WTC11 (cell line): ENCODE results near the gene NETO1. TPM values are rescaled to one million over a fixed set of nuclear protein-coding genes. Genes with fewer than 3 reads are reported as not detected.

ENCODE experiments used
- ATAC-seq: fragments of 200-7000 bp; cut with Tn5 transposase; 2 replicates; pipeline ENCODE4 v1.10.0; 2021; ENCODE audit warnings: mild to moderate bottlenecking, moderate library complexity
- CTCF ChIA-PET: fragments of 300-600 bp; sonication (Branson Sonifier 250); formaldehyde crosslinking; loops from one replicate; lab custom pipeline; 2021; ENCODE audit warnings: antibody characterized with exemption; lab: Charles Lee
- POLR2A ChIA-PET: fragments of 350-600 bp; sonication (Branson Sonifier 250); formaldehyde crosslinking; loops from one replicate; lab custom pipeline; 2021; ENCODE audit warnings: antibody characterized with exemption; lab: Charles Lee
- DNase-seq: peaks from one replicate; pipeline ENCODE4 v3.0.0; 2021; ENCODE audit warnings: low spot score
- H3K27ac Mint-ChIP-seq: 2 replicates; pipeline ENCODE4 v1.8.0; 2021; ENCODE audit warnings: mixed read lengths
- H3K27me3 Mint-ChIP-seq: 2 replicates; pipeline ENCODE4 v1.8.0; 2021; ENCODE audit warnings: low read depth, mild to moderate bottlenecking, moderate library complexity, mixed read lengths
- H3K36me3 Mint-ChIP-seq: 2 replicates; pipeline ENCODE4 v1.8.0; 2021; ENCODE audit warnings: mixed read lengths
- H3K4me1 Mint-ChIP-seq: 2 replicates; pipeline ENCODE4 v1.8.0; 2022; ENCODE audit warnings: mixed read lengths
- H3K4me3 Mint-ChIP-seq: 2 replicates; pipeline ENCODE4 v1.8.0; 2021; ENCODE audit warnings: mild to moderate bottlenecking, moderate library complexity, mixed read lengths
- H3K9me3 Mint-ChIP-seq: 2 replicates; pipeline ENCODE4 v1.8.0; 2021; ENCODE audit warnings: mixed read lengths
- FOXJ3 ChIP-seq: sonication (generic); formaldehyde crosslinking; IDR thresholded peaks from 2 replicates; pipeline ENCODE4 v1.9.0; 2021; ENCODE audit warnings: missing genetic modification reagents, mild to moderate bottlenecking, borderline replicate concordance
- FOXK1 ChIP-seq: sonication (generic); formaldehyde crosslinking; IDR thresholded peaks from 2 replicates; pipeline ENCODE4 v1.8.0; 2022; ENCODE audit warnings: mild to moderate bottlenecking, moderate library complexity, missing genetic modification reagents
- FOXP1 ChIP-seq: sonication (generic); formaldehyde crosslinking; IDR thresholded peaks from 2 replicates; pipeline ENCODE4 v1.8.0; 2022; ENCODE audit warnings: missing genetic modification reagents, mild to moderate bottlenecking, moderate library complexity, borderline replicate concordance
- GTF2I ChIP-seq: fragments of 250-450 bp; sonication (Bioruptor Pico); conservative IDR thresholded peaks from 2 replicates; pipeline ENCODE4 v1.4.0; 2021; ENCODE audit warnings: mild to moderate bottlenecking
- HMGA2 ChIP-seq: fragments of 250-450 bp; sonication (Bioruptor Pico); IDR thresholded peaks from 2 replicates; pipeline ENCODE4 v1.4.0; 2021; ENCODE audit warnings: mild to moderate bottlenecking, moderate library complexity
- IRF1 ChIP-seq: sonication (generic); formaldehyde crosslinking; IDR thresholded peaks from 2 replicates; pipeline ENCODE4 v1.8.0; 2023; ENCODE audit warnings: missing genetic modification reagents
- JUN ChIP-seq: sonication (generic); formaldehyde crosslinking; IDR thresholded peaks from 2 replicates; pipeline ENCODE4 v1.8.0; 2023; ENCODE audit warnings: mild to moderate bottlenecking, missing genetic modification reagents
- NR3C1 ChIP-seq: sonication (generic); formaldehyde crosslinking; conservative IDR thresholded peaks from 2 replicates; pipeline ENCODE4 v1.8.1; 2023; ENCODE audit warnings: low read depth, mild to moderate bottlenecking, missing genetic modification reagents
- OVOL2 ChIP-seq: fragments of 250-450 bp; sonication (Bioruptor Pico); IDR thresholded peaks from 2 replicates; pipeline ENCODE4 v1.9.0; 2021; ENCODE audit warnings: mild to moderate bottlenecking, borderline replicate concordance
- PRDM15 ChIP-seq: sonication (generic); formaldehyde crosslinking; IDR thresholded peaks from 2 replicates; pipeline ENCODE4 v1.8.0; 2022; ENCODE audit warnings: missing genetic modification reagents
- RELA ChIP-seq: sonication (generic); formaldehyde crosslinking; IDR thresholded peaks from 2 replicates; pipeline ENCODE4 v1.8.1; 2022; ENCODE audit warnings: missing genetic modification reagents, mild to moderate bottlenecking, borderline replicate concordance
- SMAD4 ChIP-seq: sonication (generic); formaldehyde crosslinking; IDR thresholded peaks from 2 replicates; pipeline ENCODE4 v1.8.0; 2022; ENCODE audit warnings: mild to moderate bottlenecking, missing genetic modification reagents
- TEAD1 ChIP-seq: sonication (generic); formaldehyde crosslinking; IDR thresholded peaks from 2 replicates; pipeline ENCODE4 v1.8.0; 2022; ENCODE audit warnings: mild to moderate bottlenecking, missing genetic modification reagents
- TP53 ChIP-seq: sonication (generic); formaldehyde crosslinking; IDR thresholded peaks from 2 replicates; pipeline ENCODE4 v1.8.1; 2023; ENCODE audit warnings: mild to moderate bottlenecking, missing genetic modification reagents
- ZNF263 ChIP-seq: sonication (generic); formaldehyde crosslinking; IDR thresholded peaks from 2 replicates; pipeline ENCODE4 v1.8.1; 2022; ENCODE audit warnings: low read depth, mild to moderate bottlenecking, moderate library complexity, missing genetic modification reagents
- ZNF396 ChIP-seq: fragments of 250-450 bp; sonication (Bioruptor Pico); IDR thresholded peaks from 2 replicates; pipeline ENCODE4 v1.8.0; 2021; ENCODE audit warnings: mild to moderate bottlenecking, moderate library complexity, borderline replicate concordance
- ZNF423 ChIP-seq: fragments of 250-450 bp; sonication (Bioruptor Pico); IDR thresholded peaks from 2 replicates; pipeline ENCODE4 v2.1.2; 2022; ENCODE audit warnings: mild to moderate bottlenecking, moderate library complexity
- ZNF512 ChIP-seq: sonication (generic); formaldehyde crosslinking; IDR thresholded peaks from 2 replicates; pipeline ENCODE4 v1.8.1; 2022; ENCODE audit warnings: missing genetic modification reagents, borderline replicate concordance
- ZNF671 ChIP-seq: fragments of 250-450 bp; sonication (Bioruptor Pico); IDR thresholded peaks from 2 replicates; pipeline ENCODE4 v1.8.0; 2021; ENCODE audit warnings: mild to moderate bottlenecking
- ZSCAN18 ChIP-seq: fragments of 250-450 bp; sonication (Bioruptor Pico); IDR thresholded peaks from 2 replicates; pipeline ENCODE4 v2.1.2; 2022; ENCODE audit warnings: mild to moderate bottlenecking, moderate library complexity
- total RNA-seq: library from RNA; stranded (reverse); gene quantifications from 3 replicates; pipeline ENCODE4 v1.2.3, GENCODE V29; 2021
- TF ChIP-seq, protein P1 (sequence below): sonication (generic); formaldehyde crosslinking; IDR thresholded peaks from 2 replicates; pipeline ENCODE4 v1.8.1; 2022; ENCODE audit warnings: mild to moderate bottlenecking, moderate library complexity, missing genetic modification reagents
- TF ChIP-seq, protein P2 (sequence below): fragments of 250-450 bp; sonication (Bioruptor Pico); IDR thresholded peaks from 2 replicates; pipeline ENCODE4 v1.8.0; 2021; ENCODE audit warnings: mild to moderate bottlenecking
- TF ChIP-seq, protein P3 (sequence below): sonication (generic); formaldehyde crosslinking; IDR thresholded peaks from 2 replicates; pipeline ENCODE4 v1.8.1; 2022; ENCODE audit warnings: low read depth, mild to moderate bottlenecking, moderate library complexity, missing genetic modification reagents, borderline replicate concordance
- TF ChIP-seq, protein P4 (sequence below): sonication (generic); formaldehyde crosslinking; IDR thresholded peaks from 2 replicates; pipeline ENCODE4 v1.8.1; 2023; ENCODE audit warnings: mild to moderate bottlenecking, missing genetic modification reagents

NETO1 gene
- total RNA-seq, 1 experiment from 2014 or later = 33.1 TPM

GRCh38 chr18:72898870-72899269, 31.1 kb upstream of the NETO1 start:
- Mint-ChIP-seq H3K9me3 (peaks cover 5% of the 10 kb centered on the region; the same call in 1 of the 2 replicates), H3K27ac (no peak overlapping the region), H3K36me3 (no peaks in the 10 kb centered on the region), H3K4me1 (no peaks in the 10 kb centered on the region), H3K4me3 (no peak overlapping the region), H3K27me3 (no peaks in the 10 kb centered on the region)
- POLR2A ChIA-PET = no interaction called here
- DNase-seq (no peak), ATAC-seq (no peak)
- no peak for TF ChIP-seq TP53
- no peak for TF ChIP-seq FOXP1 (CRISPR knock-in tag)
- TF ChIP-seq, protein P1, sequence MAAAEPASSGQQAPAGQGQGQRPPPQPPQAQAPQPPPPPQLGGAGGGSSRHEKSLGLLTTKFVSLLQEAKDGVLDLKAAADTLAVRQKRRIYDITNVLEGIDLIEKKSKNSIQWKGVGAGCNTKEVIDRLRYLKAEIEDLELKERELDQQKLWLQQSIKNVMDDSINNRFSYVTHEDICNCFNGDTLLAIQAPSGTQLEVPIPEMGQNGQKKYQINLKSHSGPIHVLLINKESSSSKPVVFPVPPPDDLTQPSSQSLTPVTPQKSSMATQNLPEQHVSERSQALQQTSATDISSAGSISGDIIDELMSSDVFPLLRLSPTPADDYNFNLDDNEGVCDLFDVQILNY (CRISPR knock-in tag) = no peak
- TF ChIP-seq, protein P2, sequence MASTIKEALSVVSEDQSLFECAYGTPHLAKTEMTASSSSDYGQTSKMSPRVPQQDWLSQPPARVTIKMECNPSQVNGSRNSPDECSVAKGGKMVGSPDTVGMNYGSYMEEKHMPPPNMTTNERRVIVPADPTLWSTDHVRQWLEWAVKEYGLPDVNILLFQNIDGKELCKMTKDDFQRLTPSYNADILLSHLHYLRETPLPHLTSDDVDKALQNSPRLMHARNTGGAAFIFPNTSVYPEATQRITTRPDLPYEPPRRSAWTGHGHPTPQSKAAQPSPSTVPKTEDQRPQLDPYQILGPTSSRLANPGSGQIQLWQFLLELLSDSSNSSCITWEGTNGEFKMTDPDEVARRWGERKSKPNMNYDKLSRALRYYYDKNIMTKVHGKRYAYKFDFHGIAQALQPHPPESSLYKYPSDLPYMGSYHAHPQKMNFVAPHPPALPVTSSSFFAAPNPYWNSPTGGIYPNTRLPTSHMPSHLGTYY = no peak
- no peak for TF ChIP-seq ZNF671 (CRISPR knock-in tag)
- no peak for TF ChIP-seq GTF2I (CRISPR knock-in tag)
- TF ChIP-seq JUN (CRISPR knock-in tag) = no peak
- TF ChIP-seq ZNF263 (CRISPR knock-in tag) = no peak
- no peak for TF ChIP-seq ZNF396 (CRISPR knock-in tag)
- TF ChIP-seq FOXJ3 (CRISPR knock-in tag) = no peak
- TF ChIP-seq ZNF423 (CRISPR knock-in tag) = no peak
- TF ChIP-seq RELA (CRISPR knock-in tag) = no peak
- TF ChIP-seq NR3C1 (CRISPR knock-in tag) = no peak
- TF ChIP-seq IRF1 (CRISPR knock-in tag) = no peak
- TF ChIP-seq ZSCAN18 (CRISPR knock-in tag) = no peak
- TF ChIP-seq, protein P3, sequence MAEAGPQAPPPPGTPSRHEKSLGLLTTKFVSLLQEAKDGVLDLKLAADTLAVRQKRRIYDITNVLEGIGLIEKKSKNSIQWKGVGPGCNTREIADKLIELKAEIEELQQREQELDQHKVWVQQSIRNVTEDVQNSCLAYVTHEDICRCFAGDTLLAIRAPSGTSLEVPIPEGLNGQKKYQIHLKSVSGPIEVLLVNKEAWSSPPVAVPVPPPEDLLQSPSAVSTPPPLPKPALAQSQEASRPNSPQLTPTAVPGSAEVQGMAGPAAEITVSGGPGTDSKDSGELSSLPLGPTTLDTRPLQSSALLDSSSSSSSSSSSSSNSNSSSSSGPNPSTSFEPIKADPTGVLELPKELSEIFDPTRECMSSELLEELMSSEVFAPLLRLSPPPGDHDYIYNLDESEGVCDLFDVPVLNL (CRISPR knock-in tag) = no peak
- CTCF ChIA-PET = no interaction called here

- CTCF ChIA-PET = interaction anchor here (0.7 kb wide), 1 partner anchor 1379 kb away, joined by 3 read pairs; no protein-coding TSS in a partner anchor
- POLR2A ChIA-PET = no interaction called here
- Mint-ChIP-seq H3K4me3 (no peak overlapping the region), H3K27me3 (no peaks in the 10 kb centered on the region), H3K4me1 (no peaks in the 10 kb centered on the region), H3K36me3 (no peaks in the 10 kb centered on the region), H3K9me3 (peaks cover 5% of the 10 kb centered on the region; the same call in 1 of the 2 replicates), H3K27ac (no peak overlapping the region)
- ATAC-seq (no peak), DNase-seq (no peak)
- TF ChIP-seq PRDM15 (CRISPR knock-in tag) = no peak
- TF ChIP-seq, protein P4, sequence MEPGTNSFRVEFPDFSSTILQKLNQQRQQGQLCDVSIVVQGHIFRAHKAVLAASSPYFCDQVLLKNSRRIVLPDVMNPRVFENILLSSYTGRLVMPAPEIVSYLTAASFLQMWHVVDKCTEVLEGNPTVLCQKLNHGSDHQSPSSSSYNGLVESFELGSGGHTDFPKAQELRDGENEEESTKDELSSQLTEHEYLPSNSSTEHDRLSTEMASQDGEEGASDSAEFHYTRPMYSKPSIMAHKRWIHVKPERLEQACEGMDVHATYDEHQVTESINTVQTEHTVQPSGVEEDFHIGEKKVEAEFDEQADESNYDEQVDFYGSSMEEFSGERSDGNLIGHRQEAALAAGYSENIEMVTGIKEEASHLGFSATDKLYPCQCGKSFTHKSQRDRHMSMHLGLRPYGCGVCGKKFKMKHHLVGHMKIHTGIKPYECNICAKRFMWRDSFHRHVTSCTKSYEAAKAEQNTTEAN (CRISPR knock-in tag) = no peak
- no peak for TF ChIP-seq ZNF512 (CRISPR knock-in tag)
- TF ChIP-seq TP53 = no peak
- TF ChIP-seq OVOL2 (CRISPR knock-in tag) = no peak
- no peak for TF ChIP-seq SMAD4 (CRISPR knock-in tag)
- TF ChIP-seq TEAD1 = no peak
- no peak for TF ChIP-seq FOXK1 (CRISPR knock-in tag)
- TF ChIP-seq HMGA2 (CRISPR knock-in tag) = no peak
These were observed 27.8 kb upstream of the NETO1 start for GRCh38 chr18:72895548-72895947.
